Measurements from ENCODE around the gene SAA1. TPM values are rescaled to one million over a fixed set of nuclear protein-coding genes. Genes with fewer than 3 reads are reported as not detected.

The SAA1 gene
- total and polyA plus RNA-seq, 9 donors, result 1.1 to 14.4 (median 3.3) TPM; not detected in 1

- Histone ChIP-seq H3K9me3 (no peaks in the 10 kb centered on the region), H3K4me1 (ENCODE audit: insufficient read depth) (peaks cover 18% of the 10 kb centered on the region), H3K27ac (peak overlapping the region in 1 of 2 donors; percentile 29), H3K4me3 (no peak overlapping the region), H3K36me3 (no peaks in the 10 kb centered on the region), H3K27me3 (no peaks in the 10 kb centered on the region)
- intact Hi-C loops (cut with DNase I), result no loop called here
- DNase-seq, result no peak
- WGBS, 3 donors, result 4 to 28% (median 6%) methylated on average over 2 of the region's 2 CpGs
- TF ChIP-seq POLR2A (IDR thresholded peaks at IDR 0.05), result no peak
- TF ChIP-seq EP300 (IDR thresholded peaks at IDR 0.05), result no peak
- no peak for TF ChIP-seq CTCF (IDR thresholded peaks at IDR 0.05)
Observed at GRCh38 chr11:18312663-18313420, 46.8 kb downstream of the SAA1 start.

GRCh38 chr11:18313965-18314763 lies 48.1 kb downstream of the SAA1 start:
- Histone ChIP-seq H3K36me3 (no peaks in the 10 kb centered on the region), H3K4me3 (no peak overlapping the region), H3K9me3 (no peaks in the 10 kb centered on the region), H3K27me3 (no peaks in the 10 kb centered on the region), H3K27ac (peak overlapping the region in 1 of 2 donors; percentile 2), H3K4me1 (ENCODE audit: insufficient read depth) (peaks cover 18% of the 10 kb centered on the region)
- intact Hi-C loops (cut with DNase I), result no loop called here
- TF ChIP-seq CTCF (IDR thresholded peaks at IDR 0.05) (no peak), EP300 (IDR thresholded peaks at IDR 0.05) (no peak), POLR2A (IDR thresholded peaks at IDR 0.05) (no peak)
- peak; percentile 19 to 60 (median 29) for DNase-seq
- 66 to 76% (median 76%) methylated on average over 10 of the region's 10 CpGs for WGBS, 3 donors

GRCh38 chr11:18314784-18315523 lies 48.9 kb downstream of the SAA1 start:
- no peak for DNase-seq
- no peak for TF ChIP-seq EP300 (IDR thresholded peaks at IDR 0.05)
- no peak for TF ChIP-seq POLR2A (IDR thresholded peaks at IDR 0.05)
- no peak for TF ChIP-seq CTCF (IDR thresholded peaks at IDR 0.05)
- no peak overlapping the region for H3K27ac ChIP-seq
- no peaks in the 10 kb centered on the region for H3K36me3 ChIP-seq
- H3K9me3 ChIP-seq, result no peaks in the 10 kb centered on the region
- WGBS, 3 donors, result 63 to 76% (median 72%) methylated on average over 9 of the region's 9 CpGs
- H3K27me3 ChIP-seq, result no peaks in the 10 kb centered on the region
- peaks cover 18% of the 10 kb centered on the region for H3K4me1 ChIP-seq (ENCODE audit: insufficient read depth)
- no peak overlapping the region for H3K4me3 ChIP-seq
- intact Hi-C loops (cut with DNase I), result no loop called here

GRCh38 chr11:18315893-18316292 lies 49.8 kb downstream of the SAA1 start:
- Histone ChIP-seq H3K4me1 (ENCODE audit: insufficient read depth) (peaks cover 18% of the 10 kb centered on the region), H3K27ac (no peak overlapping the region)
- WGBS, 3 donors, result 95 to 100% (median 98%) methylated on average over 2 of the region's 2 CpGs

More at GRCh38 chr11:18315893-18316292, 49.8 kb downstream of the SAA1 start:
- DNase-seq, result no peak
- H3K36me3 ChIP-seq, result no peaks in the 10 kb centered on the region
- no peaks in the 10 kb centered on the region for H3K27me3 ChIP-seq
- intact Hi-C loops (cut with DNase I), result no loop called here
- no peak overlapping the region for H3K4me3 ChIP-seq
- H3K9me3 ChIP-seq, result no peaks in the 10 kb centered on the region
- TF ChIP-seq POLR2A (IDR thresholded peaks at IDR 0.05), result no peak
- TF ChIP-seq CTCF (IDR thresholded peaks at IDR 0.05), result no peak
- TF ChIP-seq EP300 (IDR thresholded peaks at IDR 0.05), result no peak

Measured in ovary (tissue), 9 donors.